ENCODE results near the gene ZNF358.

The ZNF358 gene

GRCh38 chr19:7564866-7565265, 49.0 kb downstream of the ZNF358 start:
- DNase-seq (ENCODE audit: low read depth), result no peak
- no peak overlapping the region for H3K4me3 ChIP-seq (ENCODE audit: control insufficient read depth, low read depth, low read length)
- no peak for TF ChIP-seq CTCF (IDR thresholded peaks at IDR 0.05; ENCODE audit: control insufficient read depth, insufficient read depth, low read depth, low read length, missing control alignments)

GRCh38 chr19:7565332-7565731, 49.4 kb downstream of the ZNF358 start:
- no peak for DNase-seq (ENCODE audit: low read depth)
- no peak overlapping the region for H3K4me3 ChIP-seq (ENCODE audit: control insufficient read depth, low read depth, low read length)
- TF ChIP-seq CTCF (IDR thresholded peaks at IDR 0.05; ENCODE audit: control insufficient read depth, insufficient read depth, low read depth, low read length, missing control alignments), result no peak

Data from AG09309 (cell line).